ENCODE data around the gene GRIN3B.
"Not testable (repeated sequence)": the region's sequence is repeated elsewhere in the genome, so short reads cannot be mapped to it uniquely, and the experiment has no call there.

GRIN3B gene

DNA sequence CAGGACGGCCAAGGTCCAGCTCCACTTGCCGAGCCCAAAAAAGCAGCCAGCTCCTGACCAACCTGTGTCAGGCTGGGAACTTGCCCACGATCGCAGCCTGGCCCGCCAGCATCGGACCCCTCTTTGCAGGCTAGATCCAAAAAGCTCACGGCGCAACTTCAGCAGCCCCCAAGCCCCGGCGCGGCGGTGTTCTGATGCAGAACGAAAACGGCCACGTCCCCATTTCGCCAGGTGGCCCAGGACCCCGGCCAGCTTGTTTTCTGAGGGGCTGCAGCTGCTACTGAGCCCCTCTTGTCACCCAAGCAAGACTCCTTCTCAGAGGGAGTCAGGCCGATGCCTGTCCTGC, 19.4 kb downstream of the GRIN3B start:
- DNase-seq (ENCODE audit: low read depth, low spot score), result no peak

- DNase-seq (ENCODE audit: low read depth, low spot score), result no peak
These were observed 20.0 kb downstream of the GRIN3B start for GRCh38 chr19:1019980-1020867.

DNA sequence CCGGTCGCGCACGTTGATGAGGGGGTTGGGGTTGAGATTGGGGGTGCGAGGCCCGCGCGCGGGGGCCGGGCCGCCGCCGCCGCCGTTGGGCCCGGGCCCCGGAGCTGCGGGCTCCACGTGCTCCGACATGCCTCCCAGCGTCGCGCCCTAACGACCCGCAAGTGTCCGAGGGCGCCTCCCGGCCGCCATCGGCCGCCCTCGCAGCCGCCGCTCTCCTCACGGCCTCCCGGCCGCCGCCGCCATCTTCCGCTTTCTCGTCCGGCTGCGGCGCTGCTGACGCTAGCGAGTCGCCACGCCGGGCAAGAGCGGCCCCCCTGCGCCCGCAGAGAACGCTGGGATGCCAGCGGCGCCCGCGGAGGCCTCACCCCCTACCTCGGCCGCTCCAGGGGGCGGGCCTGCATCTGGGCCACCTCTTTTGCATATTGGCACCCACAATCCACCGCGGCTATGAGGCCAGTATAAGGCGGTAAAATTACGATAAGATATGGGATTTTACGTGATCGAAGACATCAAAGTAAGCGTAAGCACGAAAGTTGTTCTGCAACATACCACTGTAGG, 20.7 kb downstream of the GRIN3B start, which contains the start of gene TMEM259:
TMEM259 (minus strand) TSS at position 256 of the 558 bp plus-strand sequence; CDS start at position 129, 127 bp downstream.
- DNase-seq (ENCODE audit: low read depth, low spot score), result no peak

DNA sequence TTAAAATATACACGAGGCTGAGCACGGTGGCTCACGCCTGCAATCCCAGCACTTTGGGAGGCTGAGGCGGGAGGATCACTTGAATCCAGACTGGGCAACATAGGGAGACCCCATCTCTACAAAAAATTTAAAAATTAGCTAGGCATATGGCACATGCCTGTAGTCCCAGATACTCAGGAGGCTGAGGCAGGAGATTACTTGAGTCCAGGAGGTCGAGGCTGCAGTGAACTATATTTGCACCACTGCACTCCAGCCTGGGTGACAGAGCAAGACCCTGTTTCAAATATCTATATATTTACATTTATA, 23.6 kb downstream of the GRIN3B start:
- not testable (repeated sequence) for DNase-seq (ENCODE audit: low read depth, low spot score)

DNA sequence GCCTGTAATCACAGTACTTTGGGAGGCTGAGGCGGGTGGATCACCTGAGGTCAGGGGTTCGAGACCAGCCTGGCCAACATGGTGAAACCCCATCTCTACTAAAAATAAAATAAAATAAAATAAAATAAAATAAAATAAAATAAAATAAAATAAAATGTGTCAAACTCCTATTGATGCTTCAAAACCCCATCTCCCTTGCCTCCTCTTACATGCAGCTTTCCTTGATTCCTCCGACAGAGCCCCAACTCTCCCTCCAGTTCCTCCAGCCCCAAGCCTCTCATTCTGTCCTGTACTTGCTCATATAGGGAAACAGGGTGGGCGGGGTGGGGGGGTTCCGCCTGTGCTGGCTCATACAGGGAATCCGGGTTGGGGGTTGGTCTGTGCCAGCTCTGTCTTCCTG, 24.9 kb downstream of the GRIN3B start:
- DNase-seq (ENCODE audit: low read depth, low spot score), result not testable (repeated sequence)

- DNase-seq (ENCODE audit: low read depth, low spot score), result no peak
These were observed 26.0 kb downstream of the GRIN3B start, which contains the start of gene CNN2 for GRCh38 chr19:1025960-1026782. Gene CNN2 (plus strand): TSS chr19:1026608. CDS start chr19:1026662, 54 bp downstream.

DNA sequence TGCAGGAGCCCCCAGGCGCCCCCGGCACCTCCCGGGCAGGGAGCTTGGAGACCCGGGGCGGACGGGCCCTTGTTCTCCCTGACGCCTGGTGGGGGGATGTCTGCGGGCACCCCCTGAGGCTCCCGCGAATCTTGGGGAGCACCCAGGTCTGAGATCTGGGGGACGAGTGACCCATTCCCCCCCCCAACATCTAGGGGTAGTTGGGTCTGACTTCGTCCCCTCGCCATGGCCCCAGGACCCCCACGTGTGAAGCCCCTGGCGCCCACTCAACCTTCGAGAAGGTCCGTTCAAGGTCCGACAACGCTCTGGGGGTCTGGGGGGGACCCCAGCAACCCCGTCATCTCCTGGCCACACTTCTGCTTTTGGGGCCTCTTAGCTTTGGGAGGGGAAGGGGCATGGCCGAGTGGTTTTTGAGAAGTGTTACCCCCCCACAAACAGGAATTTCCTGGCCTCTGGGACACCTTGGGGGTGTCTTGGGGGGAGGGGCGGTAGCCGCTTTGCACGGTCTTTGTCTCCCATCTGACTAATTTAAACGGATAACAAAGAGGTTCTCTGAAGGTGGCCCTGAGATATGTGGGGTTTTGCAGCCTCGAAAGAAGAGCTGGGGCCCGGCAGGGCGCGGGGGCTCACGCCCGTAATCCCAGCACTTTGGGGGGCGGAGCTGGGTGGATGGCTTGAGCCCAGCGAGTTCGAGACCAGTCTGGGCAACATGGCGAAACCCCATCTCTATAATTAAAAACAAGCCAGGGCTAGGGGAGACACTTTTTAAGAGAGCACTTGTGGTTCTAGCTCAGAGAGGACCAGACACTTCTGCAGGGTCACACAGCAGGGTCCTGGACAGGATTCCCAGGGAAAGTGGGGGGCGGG, 26.8 kb downstream of the GRIN3B start:
- DNase-seq (ENCODE audit: low read depth, low spot score), result no peak

GRCh38 chr19:1027650-1028061, 27.4 kb downstream of the GRIN3B start:
- no peak for DNase-seq (ENCODE audit: low read depth, low spot score)

- no peak for DNase-seq (ENCODE audit: low read depth, low spot score)
These were observed 28.1 kb downstream of the GRIN3B start for GRCh38 chr19:1028062-1028926.

DNA sequence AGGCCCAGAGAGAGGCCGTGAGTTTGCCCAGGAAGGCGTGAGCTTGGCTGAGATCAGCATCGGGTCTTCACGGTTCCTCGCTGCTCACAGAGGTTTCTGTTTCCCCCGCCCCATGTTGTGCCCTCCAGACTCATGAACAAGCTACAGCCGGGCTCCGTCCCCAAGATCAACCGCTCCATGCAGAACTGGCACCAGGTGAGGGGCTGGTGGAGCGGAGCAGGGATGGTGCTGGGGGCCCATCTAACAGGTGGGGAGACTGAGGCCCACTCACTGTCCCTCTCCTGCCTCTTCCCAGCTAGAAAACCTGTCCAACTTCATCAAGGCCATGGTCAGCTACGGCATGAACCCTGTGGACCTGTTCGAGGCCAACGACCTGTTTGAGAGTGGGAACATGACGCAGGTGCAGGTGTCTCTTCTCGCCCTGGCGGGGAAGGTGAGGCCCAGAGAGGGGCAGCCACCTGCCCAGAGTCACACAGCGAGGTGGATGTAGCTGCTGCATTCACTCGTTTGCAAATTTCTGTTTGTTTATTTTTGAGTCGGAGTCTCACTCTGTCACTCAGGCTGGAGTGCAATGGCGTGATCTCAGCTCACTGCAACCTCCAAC, 32.1 kb downstream of the GRIN3B start:
- DNase-seq (ENCODE audit: low read depth, low spot score), result no peak

GRCh38 chr19:1035998-1036621, 35.9 kb downstream of the GRIN3B start:
- DNase-seq (ENCODE audit: low read depth, low spot score), result no peak

GRCh38 chr19:1037621-1038064, 37.4 kb downstream of the GRIN3B start:
- DNase-seq (ENCODE audit: low read depth, low spot score), result no peak

- no peak for DNase-seq (ENCODE audit: low read depth, low spot score)
These were observed 38.9 kb downstream of the GRIN3B start for GRCh38 chr19:1038978-1039645.

DNA sequence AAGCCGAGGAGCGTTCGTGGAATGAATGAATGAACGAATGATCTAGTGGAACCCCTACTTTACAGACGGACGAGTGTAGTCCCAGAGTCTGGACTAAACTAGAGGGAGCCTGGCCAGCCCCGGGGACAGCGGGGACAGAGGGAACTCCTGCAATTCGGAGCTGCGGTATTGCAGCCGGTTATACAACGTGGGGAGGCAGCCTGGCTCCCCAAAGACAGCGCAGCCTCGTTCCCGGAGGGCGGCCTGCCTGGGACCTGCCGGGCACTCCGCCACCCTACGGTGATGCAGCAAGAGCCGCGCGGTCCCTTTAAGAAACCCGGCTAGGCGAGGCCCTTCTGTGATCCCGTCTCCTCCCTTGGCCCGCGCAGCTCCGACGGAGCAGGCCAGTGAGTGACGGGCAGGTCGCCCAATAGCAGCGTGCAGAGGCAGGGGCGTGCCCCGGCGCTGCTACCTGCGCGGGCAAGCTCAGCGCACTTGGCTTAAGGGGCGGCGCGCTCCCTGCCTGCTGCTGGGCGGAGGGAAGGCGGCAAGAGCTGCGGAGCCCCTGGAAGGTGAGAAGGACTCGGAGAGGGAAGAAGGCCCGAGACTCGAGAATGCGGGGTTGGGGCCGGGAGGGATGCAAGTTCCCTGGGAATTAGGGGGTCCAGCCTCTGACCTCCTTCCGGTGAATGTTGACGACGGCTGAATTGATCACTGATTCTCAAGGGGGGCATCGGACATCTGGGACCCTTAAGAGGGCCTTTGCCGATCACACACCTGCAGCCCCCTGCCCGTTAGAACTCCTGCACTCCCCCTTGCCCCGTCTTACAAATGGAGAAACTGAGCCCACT, 39.6 kb downstream of the GRIN3B start, which contains the start of gene ABCA7:
ABCA7 (plus strand) TSS at position 462 of the 830 bp plus-strand sequence. CDS start 1,255 bp downstream, outside the sequence.
- peak; percentile 89 for DNase-seq (ENCODE audit: low read depth, low spot score)

DNA sequence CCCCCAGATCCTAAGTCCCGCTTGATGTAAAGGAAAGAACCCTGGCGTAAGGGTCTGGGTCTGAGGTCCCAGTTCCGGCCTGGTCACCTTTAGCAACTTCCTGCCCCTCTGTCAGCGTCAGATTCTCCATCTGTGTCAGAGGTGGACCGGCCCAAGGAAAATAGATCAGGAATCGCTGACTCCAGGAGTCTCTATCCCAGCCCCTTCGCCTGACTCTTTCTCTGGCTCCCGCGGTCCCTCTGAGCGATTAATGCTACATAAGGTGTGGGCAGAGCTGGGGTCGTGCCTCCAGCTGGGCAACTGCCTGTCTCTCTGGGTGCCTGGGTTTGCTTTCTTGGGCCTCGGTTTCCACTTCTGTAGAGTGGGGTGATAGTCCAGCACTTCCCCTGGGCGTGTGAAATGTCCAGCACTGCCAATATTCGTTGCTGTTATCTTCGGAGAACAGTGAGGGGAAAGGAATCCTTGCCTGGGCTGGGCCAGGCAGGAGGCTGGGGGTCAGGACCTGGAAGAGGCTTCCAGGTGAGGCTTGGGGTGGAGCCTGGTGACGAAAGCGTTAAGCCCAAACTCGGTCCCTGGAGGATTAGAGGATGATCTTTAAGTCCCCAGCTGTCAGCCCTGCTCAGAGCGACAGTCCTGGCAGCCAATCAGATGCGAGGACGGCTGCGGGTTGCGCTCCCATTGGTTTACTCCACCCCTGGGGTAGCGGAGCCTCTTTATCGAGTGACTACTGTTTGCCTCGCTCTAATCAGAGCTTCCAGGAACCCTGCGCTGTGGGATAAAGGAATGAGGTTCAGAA, 40.5 kb downstream of the GRIN3B start:
- DNase-seq (ENCODE audit: low read depth, low spot score), result peak; percentile 94

DNA sequence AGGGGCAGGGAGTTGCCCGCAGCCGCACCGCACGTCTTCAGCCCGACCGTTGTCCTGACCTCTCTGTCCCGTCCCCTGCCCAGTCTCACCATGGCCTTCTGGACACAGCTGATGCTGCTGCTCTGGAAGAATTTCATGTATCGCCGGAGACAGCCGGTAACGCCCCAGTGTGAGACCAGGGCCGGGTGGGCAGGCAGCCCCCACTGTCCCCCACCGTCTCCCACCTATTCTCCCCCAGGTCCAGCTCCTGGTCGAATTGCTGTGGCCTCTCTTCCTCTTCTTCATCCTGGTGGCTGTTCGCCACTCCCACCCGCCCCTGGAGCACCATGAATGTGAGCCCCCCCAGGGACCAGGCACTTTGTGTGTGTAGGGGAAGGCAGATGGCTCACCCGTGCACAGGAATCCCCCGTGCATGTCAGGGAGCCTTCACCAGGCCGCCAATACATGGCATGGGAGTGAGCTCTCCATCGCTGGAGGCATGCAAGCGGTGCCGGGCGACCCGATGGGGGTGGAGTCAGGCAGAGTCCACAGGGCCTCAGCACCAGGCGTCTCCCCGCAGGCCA, 41.1 kb downstream of the GRIN3B start:
- no peak for DNase-seq (ENCODE audit: low read depth, low spot score)

Data from iPS DF 19.7 (cell line).